Kidney (tissue), 14 donors: ENCODE measurements around the gene DUSP2. TPM values are rescaled to one million over a fixed set of nuclear protein-coding genes. Genes with fewer than 3 reads are reported as not detected.

Experiments
- DNase-seq, 5 donors: peaks; one replicate each; pipeline ENCODE4 v3.0.0-alpha.2; 2013 to 2020
- FAIRE-seq: peaks from 2 replicates; lab custom pipeline; 2012; peaks lifted over from hg19 to GRCh38; lab: Jason Lieb, UNC
- H3K27ac ChIP-seq, 2 donors: one replicate each; pipeline ENCODE4 v1.7.0; 2013; ENCODE audit warnings: low read depth in 2 of 2, low read length in 2 of 2, inconsistent platforms in 1 of 2
- H3K27me3 ChIP-seq: one replicate; pipeline ENCODE4 v1.7.1; 2013; ENCODE audit warnings: low read length, inconsistent platforms; ENCODE audit not compliant: control insufficient read depth, insufficient read depth
- H3K36me3 ChIP-seq, 3 donors: one replicate each; pipeline versions ENCODE4 v1.7.0 to v1.7.1; 2013; ENCODE audit warnings: low read length in 3 of 3, control low read depth in 1 of 3, inconsistent platforms in 1 of 3; ENCODE audit not compliant: insufficient read depth in 3 of 3, control insufficient read depth in 2 of 3
- H3K4me1 ChIP-seq, 3 donors: one replicate each; pipeline versions ENCODE4 v1.7.0 to v1.7.1; 2013; ENCODE audit warnings: low read length in 3 of 3, inconsistent platforms in 1 of 3, low read depth in 1 of 3; ENCODE audit not compliant: control insufficient read depth in 2 of 3, insufficient read depth in 2 of 3
- H3K4me3 ChIP-seq, 3 donors: one replicate each; pipeline versions ENCODE4 v1.7.0 to v1.8.1; 2013; ENCODE audit warnings: low read length in 3 of 3, control low read depth in 1 of 3, inconsistent platforms in 1 of 3
- H3K9ac ChIP-seq, 3 donors: one replicate each; pipeline versions ENCODE4 v1.7.0 to v1.7.1; 2013; ENCODE audit warnings: low read length in 3 of 3, control low read depth in 1 of 3, inconsistent platforms in 1 of 3
- H3K9me3 ChIP-seq, 3 donors: one replicate each; pipeline versions ENCODE4 v1.7.0 to v1.7.1; 2013; ENCODE audit warnings: low read length in 3 of 3, control low read depth in 1 of 3, inconsistent platforms in 1 of 3; ENCODE audit not compliant: control insufficient read depth in 2 of 3, insufficient read depth in 1 of 3
- CTCF ChIP-seq: IDR thresholded peaks from 3 replicates; pipeline ENCODE4 v1.5.1; 2012; ENCODE audit warnings: mild to moderate bottlenecking, moderate library complexity, borderline replicate concordance; ENCODE audit not compliant: insufficient read depth; ENCODE audit errors: extremely low read depth
- intact Hi-C: fragments of 100-400 bp; cut with DNase I; formaldehyde crosslinking; loops from one replicate; pipeline ENCODE4 v1.11.1; 2022
- polyA plus RNA-seq: library from polyadenylated mRNA; stranded (reverse); fragments of 350-450 nt; fragmentation: Illumina TruSeq; extraction: RNeasy Lipid Tissue Mini Kit (QIAGEN cat#74804); gene quantifications from one replicate; pipeline ENCODE4 v1.2.3, GENCODE V29; 2014; ENCODE audit warnings: low read depth, low replicate concordance; ENCODE audit not compliant: insufficient read depth
- total RNA-seq: library from RNA; stranded (reverse); fragmentation: NEBNext Ultra II Directional; extraction: Animal tissue kit (Norgen Biotek cat#: 25700); gene quantifications from one replicate; pipeline ENCODE4 v1.2.1, GENCODE V29; 2021
- donor health status: control.
- donor health status: control.
- donor health status: control.
- donor health status: control.
- donor health status: control.
- donor health status: DM: yes; HTN: yes; CAD: no.
- donor health status: Normal renal cell carcinoma (clear cell type).

DUSP2 gene
- total and polyA plus RNA-seq, 2 donors from 2014 or later: 5.6 to 11.8 TPM

- Histone ChIP-seq H3K27me3 (no peaks in the 10 kb centered on the region), H3K4me1 (no peaks in the 10 kb centered on the region), H3K9ac (no peak overlapping the region), H3K4me3 (no peak overlapping the region), H3K36me3 (no peaks in the 10 kb centered on the region), H3K27ac (no peak overlapping the region), H3K9me3 (no peaks in the 10 kb centered on the region)
- FAIRE-seq (no peak), DNase-seq (peak in 1 of 5 donors; percentile 31)
- no peak for TF ChIP-seq CTCF
- intact Hi-C loops: no loop called here
Measured at GRCh38 chr2:96156926-96157648, 11.8 kb upstream of the DUSP2 start.

DNA sequence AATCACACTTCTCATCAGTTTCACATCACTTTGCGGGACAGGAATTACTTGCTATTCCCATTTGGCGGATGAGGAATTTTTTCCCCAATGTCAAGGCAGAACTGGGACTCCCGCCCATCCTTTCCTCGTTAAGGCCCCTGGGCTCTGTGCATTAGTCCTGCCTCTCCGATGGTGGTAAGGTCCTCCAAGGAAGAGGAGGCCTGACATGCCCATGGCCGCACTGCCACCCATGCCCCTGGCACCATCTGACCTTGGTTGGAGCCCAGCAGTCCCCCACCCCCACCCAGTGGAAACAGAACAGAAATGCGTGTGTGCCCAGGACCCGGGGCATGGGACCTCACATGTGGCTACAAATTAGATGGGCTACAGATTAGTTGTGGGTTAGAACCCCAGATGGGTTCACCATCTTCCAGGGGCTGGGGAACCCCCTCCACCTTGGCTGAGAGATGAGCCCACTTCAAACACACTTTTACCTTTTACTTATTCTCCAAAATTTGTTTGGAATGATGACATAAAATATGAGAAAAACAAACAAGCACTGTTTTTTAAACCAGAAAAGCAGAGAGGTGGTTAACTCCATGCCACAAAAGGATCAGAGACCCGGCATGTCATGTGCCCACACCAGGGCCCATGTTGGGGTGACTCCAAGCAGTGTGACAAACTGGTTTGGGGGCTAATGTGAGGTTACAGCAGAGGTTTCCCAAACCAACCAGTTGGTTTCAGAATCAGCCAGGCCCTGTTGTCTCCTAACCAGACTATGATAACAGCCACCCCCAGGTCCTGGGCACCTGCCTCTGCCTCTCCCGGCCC, 11.0 kb upstream of the DUSP2 start:
- no peak overlapping the region for H3K4me3 ChIP-seq
- DNase-seq (peak in 2 of 5 donors; percentile 16 to 46), FAIRE-seq (no peak)
- no peaks in the 10 kb centered on the region for H3K9me3 ChIP-seq
- intact Hi-C loops: no loop called here
- no peak overlapping the region for H3K27ac ChIP-seq
- TF ChIP-seq CTCF: no peak
- no peaks in the 10 kb centered on the region for H3K27me3 ChIP-seq
- H3K36me3 ChIP-seq: no peaks in the 10 kb centered on the region
- H3K4me1 ChIP-seq: no peaks in the 10 kb centered on the region
- H3K9ac ChIP-seq: no peak overlapping the region

DNA sequence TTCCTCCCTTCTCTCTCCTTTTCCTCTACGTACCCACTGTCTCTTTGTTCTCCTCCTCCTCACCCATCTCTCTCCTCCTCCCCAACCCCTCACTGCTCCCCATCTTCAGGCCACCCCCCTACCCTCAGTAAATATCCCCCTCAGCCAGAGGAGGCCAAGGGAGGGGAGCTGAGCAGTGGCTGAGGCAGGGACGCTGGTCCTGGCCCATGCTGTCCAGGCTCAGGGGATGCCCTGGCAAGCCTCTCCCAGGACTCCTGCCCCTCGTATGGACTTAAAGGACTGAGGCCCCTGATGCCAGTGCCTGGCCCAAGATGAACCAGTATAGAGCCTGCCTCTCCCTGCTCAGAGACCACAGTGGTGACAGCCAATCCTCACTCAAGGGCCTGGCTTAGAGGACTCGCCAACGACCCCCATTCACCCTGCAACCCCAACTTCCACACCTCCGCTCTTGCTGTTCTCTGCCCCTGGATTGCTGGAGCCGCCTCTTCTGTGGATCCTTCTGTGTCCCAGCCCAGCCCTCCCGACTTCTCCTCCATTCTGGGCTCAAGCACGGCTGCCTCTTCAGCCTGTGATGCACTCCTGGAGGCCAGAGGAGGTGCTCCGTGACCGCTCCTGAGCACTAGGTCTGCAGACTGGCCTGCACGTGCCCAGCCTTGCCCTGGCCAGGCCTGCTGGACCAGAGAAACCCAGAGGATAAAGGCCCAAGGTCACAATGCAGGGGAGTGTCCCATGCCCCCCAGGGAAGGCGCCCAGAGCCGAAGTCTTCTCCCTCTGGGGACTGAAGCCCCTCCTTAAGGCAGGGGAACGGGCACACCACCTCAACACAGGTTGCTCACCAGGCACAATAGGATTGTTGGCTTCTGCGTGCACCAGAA, 9.5 kb upstream of the DUSP2 start:
- H3K27ac ChIP-seq: no peak overlapping the region
- intact Hi-C loops: no loop called here
- no peaks in the 10 kb centered on the region for H3K36me3 ChIP-seq
- no peak for FAIRE-seq
- no peaks in the 10 kb centered on the region for H3K9me3 ChIP-seq
- peak in 1 of 5 donors; percentile 35 for DNase-seq
- no peak overlapping the region for H3K9ac ChIP-seq
- no peaks in the 10 kb centered on the region for H3K27me3 ChIP-seq
- TF ChIP-seq CTCF: no peak
- no peaks in the 10 kb centered on the region for H3K4me1 ChIP-seq
- no peak overlapping the region for H3K4me3 ChIP-seq
